AG09319 (cell line): ENCODE measurements around the gene ARHGAP8.
A peak's percentile ranks its signal among the peaks of the same experiment; 100 is the strongest.

Experiments
- DNase-seq: peaks from one replicate; pipeline ENCODE4 v3.0.0-alpha.2; 2010; ENCODE audit warnings: low read depth; ENCODE audit errors: extremely low read depth
- TF ChIP-seq, protein P1 (sequence below): IDR thresholded peaks from 2 replicates; pipeline ENCODE4 v1.5.1; 2011; ENCODE audit warnings: low read depth, mild to moderate bottlenecking, inconsistent platforms, low read length, moderate library complexity

ARHGAP8 gene

DNA sequence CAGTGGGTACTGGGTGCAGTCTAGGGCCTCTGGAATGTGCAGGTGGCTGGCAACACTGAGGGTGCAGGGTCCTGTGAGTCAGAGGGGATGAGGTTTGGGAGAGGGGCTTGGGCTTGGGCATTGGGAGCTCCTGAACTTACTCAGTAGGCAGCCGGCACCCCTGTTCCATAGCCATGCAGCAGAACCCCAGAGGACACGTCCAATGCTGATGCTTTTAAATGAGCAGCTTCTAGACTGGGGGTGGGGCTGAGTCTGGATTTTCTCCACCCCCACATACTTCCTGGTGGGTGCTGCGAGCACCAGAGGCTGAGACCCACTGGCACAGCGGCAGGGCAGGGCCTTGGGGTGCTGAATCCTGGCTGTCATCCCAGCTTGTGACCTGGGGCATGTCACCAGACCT lies 71.4 kb downstream of the ARHGAP8 start:
- DNase-seq = no peak
- TF ChIP-seq, protein P1, sequence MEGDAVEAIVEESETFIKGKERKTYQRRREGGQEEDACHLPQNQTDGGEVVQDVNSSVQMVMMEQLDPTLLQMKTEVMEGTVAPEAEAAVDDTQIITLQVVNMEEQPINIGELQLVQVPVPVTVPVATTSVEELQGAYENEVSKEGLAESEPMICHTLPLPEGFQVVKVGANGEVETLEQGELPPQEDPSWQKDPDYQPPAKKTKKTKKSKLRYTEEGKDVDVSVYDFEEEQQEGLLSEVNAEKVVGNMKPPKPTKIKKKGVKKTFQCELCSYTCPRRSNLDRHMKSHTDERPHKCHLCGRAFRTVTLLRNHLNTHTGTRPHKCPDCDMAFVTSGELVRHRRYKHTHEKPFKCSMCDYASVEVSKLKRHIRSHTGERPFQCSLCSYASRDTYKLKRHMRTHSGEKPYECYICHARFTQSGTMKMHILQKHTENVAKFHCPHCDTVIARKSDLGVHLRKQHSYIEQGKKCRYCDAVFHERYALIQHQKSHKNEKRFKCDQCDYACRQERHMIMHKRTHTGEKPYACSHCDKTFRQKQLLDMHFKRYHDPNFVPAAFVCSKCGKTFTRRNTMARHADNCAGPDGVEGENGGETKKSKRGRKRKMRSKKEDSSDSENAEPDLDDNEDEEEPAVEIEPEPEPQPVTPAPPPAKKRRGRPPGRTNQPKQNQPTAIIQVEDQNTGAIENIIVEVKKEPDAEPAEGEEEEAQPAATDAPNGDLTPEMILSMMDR = no peak

DNA sequence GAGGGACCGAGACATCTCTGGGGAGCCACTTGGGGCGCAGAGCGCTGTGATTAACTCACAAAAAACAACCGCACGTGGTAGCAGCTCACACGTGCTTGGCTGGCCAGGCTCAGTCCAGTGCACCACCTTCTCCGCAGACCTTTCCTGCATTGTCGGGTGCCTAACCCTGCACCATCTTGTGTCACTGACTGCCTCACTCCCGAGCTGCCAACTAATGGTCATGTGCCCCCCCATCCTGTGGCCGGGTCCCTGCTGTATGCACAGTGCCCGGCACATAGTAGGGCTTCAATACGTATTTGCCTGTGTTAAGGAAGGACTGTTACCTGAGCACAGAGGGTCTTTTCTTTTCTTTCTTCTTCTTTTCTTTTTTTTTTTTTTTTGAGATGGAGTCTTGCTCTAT lies 71.9 kb downstream of the ARHGAP8 start:
- TF ChIP-seq, protein P1 = no peak

DNA sequence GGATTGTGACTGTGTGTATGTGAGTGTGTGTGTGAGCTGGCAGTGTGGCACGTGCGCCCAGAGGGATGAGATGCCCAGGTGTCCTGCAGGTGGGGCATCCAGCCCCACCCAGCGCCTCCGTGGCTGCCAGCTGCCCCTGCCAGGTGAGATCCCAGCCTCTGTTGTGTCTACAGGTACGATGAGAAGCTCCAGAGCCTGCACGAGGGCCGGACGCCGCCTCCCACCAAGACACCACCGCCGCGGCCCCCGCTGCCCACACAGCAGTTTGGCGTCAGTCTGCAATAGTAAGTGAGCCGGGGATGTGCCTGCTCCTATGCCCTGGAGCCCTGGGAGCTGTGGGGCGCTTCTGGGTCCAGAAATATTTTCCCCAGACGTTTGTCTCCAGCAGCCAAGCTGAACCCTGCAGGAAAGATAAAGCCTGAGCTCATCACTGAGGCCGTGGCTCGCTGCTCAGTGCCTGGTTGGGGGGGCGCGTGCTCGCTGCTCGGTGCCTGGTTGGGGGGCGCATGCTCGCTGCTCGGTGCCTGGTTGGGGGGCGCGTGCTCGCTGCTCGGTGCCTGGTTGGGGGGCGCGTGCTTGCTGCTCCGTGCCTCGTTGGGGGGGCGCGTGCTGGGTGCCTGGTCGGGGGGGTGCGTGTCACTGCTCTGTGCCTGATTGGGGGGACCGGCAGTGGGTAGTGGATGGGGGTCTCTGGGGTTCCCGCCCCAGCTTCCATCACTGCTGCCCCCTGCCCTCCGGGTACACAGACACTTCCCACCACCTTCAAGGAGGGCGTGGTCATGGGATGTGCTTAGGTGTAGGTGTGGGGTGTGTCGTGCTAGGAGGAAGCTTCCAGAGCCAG lies 73.2 kb downstream of the ARHGAP8 start:
- DNase-seq = no peak
- TF ChIP-seq, protein P1 = no peak

More for the DNA sequence above, 71.9 kb downstream of the ARHGAP8 start:
- no peak for DNase-seq

DNA sequence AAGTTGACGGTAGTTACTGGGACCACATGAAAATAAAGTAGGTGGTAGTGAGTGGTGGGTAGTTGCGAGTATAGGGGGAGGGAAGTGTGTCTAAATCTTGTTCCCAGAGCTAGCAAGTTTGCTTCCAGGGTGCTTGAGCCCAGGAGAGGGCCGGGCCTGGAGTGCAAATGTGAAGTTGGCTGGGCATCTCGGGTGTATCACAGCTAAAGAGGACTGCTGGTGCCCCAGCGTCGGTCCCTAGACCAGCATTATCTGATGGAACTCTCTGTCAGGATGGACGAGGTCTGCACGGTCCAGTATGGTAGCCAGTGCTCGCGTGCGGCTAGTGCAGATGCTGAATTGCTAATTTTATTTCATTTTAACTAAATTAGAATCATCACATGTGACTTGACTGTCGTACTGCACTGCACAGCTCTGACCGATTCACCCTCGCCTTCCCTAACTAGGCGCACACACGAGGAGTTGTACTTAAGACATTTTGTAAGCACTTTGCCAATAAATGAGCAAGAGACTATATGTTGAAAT lies 75.4 kb downstream of the ARHGAP8 start:
- TF ChIP-seq, protein P1 = no peak
- DNase-seq = no peak

DNA sequence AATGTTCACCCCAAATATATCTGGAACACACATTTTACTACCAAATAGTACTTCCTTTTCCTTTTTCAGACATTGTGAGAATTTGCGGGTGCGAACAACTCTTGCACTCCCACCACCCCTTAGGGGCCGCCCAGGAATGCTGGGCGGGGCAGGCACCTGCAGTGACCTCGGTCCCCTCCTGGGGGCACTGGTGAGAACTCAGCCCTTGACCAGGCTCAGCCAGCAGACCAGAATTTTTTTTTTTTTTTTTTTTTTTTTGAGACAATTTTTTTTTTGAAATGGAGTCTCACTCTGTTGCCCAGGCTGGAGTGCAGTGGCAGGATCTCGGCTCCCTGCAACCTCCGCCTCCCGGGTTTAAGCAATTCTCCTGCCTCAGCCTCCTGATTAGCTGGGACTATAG lies 75.8 kb downstream of the ARHGAP8 start:
- no peak for DNase-seq
- TF ChIP-seq, protein P1 = peak; percentile 36

DNA sequence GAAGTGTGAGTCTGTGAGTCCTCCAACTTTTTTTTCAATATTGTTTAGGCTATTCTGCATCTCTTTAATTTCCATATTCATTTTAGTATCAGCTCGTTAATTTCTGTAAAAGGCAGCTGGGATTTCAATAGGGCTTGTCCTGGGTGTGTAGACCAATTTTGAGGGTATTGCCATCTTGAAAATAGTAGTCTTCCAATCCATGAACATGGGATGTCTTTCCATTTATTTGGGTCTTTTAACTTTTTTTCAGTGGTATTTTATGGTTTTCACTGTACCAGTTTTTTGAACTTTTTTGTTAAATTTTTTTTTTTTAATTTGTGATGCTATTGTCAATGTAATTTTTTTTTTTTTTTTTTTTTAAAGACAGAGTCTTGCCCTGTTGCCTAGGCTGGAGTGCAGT lies 79.5 kb downstream of the ARHGAP8 start:
- no peak for DNase-seq
- TF ChIP-seq, protein P1 = no peak

DNA sequence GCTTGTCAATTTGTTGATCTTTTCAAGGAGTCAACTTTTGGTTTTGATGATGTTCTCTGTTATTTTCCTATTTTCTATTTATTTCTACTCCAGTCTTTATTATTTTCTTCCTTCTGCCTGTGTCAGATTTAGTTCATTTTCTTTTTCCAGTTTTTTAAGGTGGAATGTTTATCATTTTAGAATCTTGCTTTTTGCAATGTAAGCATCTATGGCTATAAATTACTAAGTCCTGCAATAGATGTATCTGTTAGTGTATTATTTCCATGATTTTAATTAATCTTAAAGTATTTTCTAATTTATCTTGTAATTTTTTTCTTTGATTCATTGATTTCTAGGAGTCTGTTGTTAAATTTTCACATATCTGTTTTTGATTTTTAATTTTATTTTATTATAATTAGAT lies 81.7 kb downstream of the ARHGAP8 start:
- TF ChIP-seq, protein P1 = no peak
- no peak for DNase-seq
